HG03135 (cell line): ENCODE data around the gene BTBD3.

Experiments used
- ATAC-seq: cut with Tn5 transposase; IDR thresholded peaks from one replicate; pipeline ENCODE4 v1.9.1; 2021; ENCODE audit warnings: mild to moderate bottlenecking, moderate library complexity; ENCODE audit not compliant: unreplicated experiment

Gene BTBD3

DNA sequence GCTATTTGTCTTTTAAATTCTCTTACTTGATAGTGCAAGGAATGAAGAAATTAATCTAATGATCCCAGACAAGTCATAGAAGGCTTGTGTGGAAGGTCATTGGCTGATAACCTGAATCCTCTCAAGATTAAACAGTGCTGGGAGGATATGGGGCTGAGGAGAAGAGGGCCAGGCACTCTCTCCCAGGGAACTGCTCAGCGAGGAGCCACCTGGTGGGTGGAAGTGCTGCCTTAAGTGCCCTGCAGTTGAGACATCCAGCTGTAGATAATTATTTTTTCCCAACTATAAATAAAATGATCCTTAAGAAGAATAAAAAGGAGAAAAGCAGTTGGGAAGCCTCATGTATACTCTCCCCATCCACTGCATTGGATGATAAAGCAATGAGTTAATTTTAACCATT lies 47.9 kb downstream of the BTBD3 start:
- ATAC-seq = no peak

DNA sequence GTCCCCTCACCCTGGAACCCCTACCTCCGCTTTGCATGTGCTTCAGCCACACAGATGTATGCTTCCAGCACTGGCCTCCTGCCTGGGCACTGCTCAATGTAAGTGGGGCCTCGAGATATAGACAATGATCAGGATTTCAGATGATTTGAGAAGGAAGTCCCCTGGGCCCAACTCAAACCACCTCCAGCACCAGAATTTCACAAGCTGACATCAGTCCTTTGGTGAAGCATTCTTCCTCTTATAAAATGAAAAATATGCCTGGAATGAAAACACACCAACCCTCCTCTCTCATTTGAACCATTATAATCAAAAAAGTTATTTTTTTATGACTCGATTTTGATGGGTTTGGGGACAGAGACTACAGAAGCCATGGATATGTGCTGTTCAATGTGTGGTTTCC lies 48.5 kb downstream of the BTBD3 start:
- ATAC-seq = no peak

DNA sequence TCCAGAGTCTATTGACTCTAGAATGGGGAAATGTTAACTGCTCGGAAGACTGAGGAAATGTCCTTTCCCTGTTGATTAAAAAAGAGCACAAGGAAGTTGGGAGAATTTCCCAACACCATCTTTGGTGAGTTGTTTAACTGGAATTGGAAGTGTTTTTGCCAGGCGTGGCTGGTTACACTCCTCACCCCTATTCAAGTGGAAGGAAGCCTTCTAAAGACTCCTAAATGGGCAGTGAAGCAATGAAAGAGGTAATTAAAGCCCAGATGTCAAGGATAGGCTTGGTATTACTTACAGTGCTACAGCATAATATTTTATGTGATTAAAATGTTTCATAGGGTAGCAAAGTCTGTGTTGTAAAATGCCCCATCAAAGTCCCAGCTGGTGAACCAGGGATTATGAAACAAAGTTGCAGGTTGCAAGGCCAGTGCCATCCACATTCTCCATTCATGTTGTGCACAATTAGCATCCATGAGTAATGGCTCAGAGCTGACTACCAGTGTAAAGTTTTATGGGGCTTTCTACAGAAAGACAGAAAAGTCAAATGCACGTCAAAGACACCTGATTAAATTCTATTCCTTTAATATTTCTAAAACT lies 52.6 kb downstream of the BTBD3 start:
- no peak for ATAC-seq

DNA sequence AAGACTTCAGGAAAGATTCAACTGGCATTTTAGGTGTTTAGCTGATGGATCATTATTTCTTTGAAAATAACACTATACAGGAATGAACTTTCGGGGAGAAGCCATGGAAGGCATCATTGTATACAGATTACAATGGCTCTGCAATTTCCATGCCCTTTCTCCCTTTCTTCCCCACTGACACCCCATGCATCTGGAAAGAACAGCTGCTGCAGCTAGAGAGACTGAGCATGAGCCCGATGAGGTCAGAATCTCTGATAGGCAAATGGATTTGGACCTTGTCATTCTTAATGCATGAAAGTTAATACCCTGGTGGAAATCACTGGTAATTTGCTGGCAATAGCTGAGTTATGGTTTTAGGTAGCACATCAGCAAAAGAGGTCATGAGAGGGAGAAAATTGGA lies 54.8 kb downstream of the BTBD3 start:
- no peak for ATAC-seq
